ENCODE results near the gene GGNBP2. TPM values are rescaled to one million over a fixed set of nuclear protein-coding genes. Genes with fewer than 3 reads are reported as not detected.

GGNBP2 gene
- total RNA-seq, 2 experiments from 2014 or later = 64.7 to 67.1 TPM

- ChIA-PET POLR2A (no interaction called here), CTCF (interaction anchor here (2.5 kb wide), 1 partner anchor 9 kb away, joined by 8 read pairs; the partner anchor contains the start of gene MRM1)
Observed at GRCh38 chr17:36611345-36612072, 66.8 kb downstream of the GGNBP2 start.

GRCh38 chr17:36612323-36612722 is 67.6 kb downstream of the GGNBP2 start:
- ChIA-PET POLR2A (no interaction called here), CTCF (interaction anchor here (2.5 kb wide), 1 partner anchor 10 kb away, joined by 8 read pairs; the partner anchor contains the start of gene MRM1)

- ChIA-PET CTCF (interaction anchor here (2.5 kb wide), 1 partner anchor 11 kb away, joined by 8 read pairs; the partner anchor contains the start of gene MRM1), POLR2A (no interaction called here)
Observed at GRCh38 chr17:36613155-36613554, 68.4 kb downstream of the GGNBP2 start.

GRCh38 chr17:36614081-36614480 is 69.4 kb downstream of the GGNBP2 start:
- POLR2A ChIA-PET = no interaction called here

GRCh38 chr17:36614933-36615332 is 70.2 kb downstream of the GGNBP2 start:
- CTCF ChIA-PET = interaction anchor here (1.4 kb wide), 1 partner anchor 13 kb away, joined by 3 read pairs; the partner anchor contains the start of gene MRM1
- POLR2A ChIA-PET = no interaction called here

More at GRCh38 chr17:36614081-36614480, 69.4 kb downstream of the GGNBP2 start:
- CTCF ChIA-PET = interaction anchor here (1.2 to 1.4 kb wide), 2 partner anchors 12 kb away, joined by 3 to 5 read pairs; partner anchors contain the start of gene MRM1

- CTCF ChIA-PET = interaction anchor here (0.6 to 1.0 kb wide), 2 partner anchors 9 to 10 kb away, joined by 3 read pairs; no protein-coding TSS in a partner anchor
- POLR2A ChIA-PET = no interaction called here
Observed at GRCh38 chr17:36616061-36617029, 71.6 kb downstream of the GGNBP2 start.

GRCh38 chr17:36617773-36618172 is 73.1 kb downstream of the GGNBP2 start:
- ChIA-PET CTCF (interaction anchor here (0.7 kb wide), 1 partner anchor 363 kb away, joined by 3 read pairs; no protein-coding TSS in a partner anchor), POLR2A (no interaction called here)

GRCh38 chr17:36623281-36623680 is 78.6 kb downstream of the GGNBP2 start:
- ChIA-PET CTCF (no interaction called here), POLR2A (no interaction called here)

GRCh38 chr17:36625188-36625587 is 80.5 kb downstream of the GGNBP2 start:
- CTCF ChIA-PET = interaction anchor here (0.6 to 1.3 kb wide), 7 partner anchors 8 to 748 kb away, joined by 3 to 5 read pairs (median 3); partner anchors contain the start of gene MRM1
- POLR2A ChIA-PET = no interaction called here

- POLR2A ChIA-PET = no interaction called here
- CTCF ChIA-PET = interaction anchor here (1.0 to 1.5 kb wide), 2 partner anchors 8 to 24 kb away, joined by 3 to 8 read pairs; no protein-coding TSS in a partner anchor
Observed at GRCh38 chr17:36627101-36627500, 82.4 kb downstream of the GGNBP2 start.

- POLR2A ChIA-PET = no interaction called here
Observed at GRCh38 chr17:36628576-36628975, 83.9 kb downstream of the GGNBP2 start.

GRCh38 chr17:36629252-36629847 is 84.6 kb downstream of the GGNBP2 start:
- ChIA-PET POLR2A (no interaction called here), CTCF (interaction anchor here (0.5 to 1.9 kb wide), 11 partner anchors 9 to 668 kb away, joined by 3 to 10 read pairs (median 3); partner anchors contain the start of gene MRM1)

More at GRCh38 chr17:36628576-36628975, 83.9 kb downstream of the GGNBP2 start:
- CTCF ChIA-PET = interaction anchor here (0.5 to 1.9 kb wide), 11 partner anchors 8 to 752 kb away, joined by 3 to 10 read pairs (median 3); no protein-coding TSS in a partner anchor

GRCh38 chr17:36629970-36630502 is 85.3 kb downstream of the GGNBP2 start:
- POLR2A ChIA-PET = no interaction called here

GRCh38 chr17:36631022-36631421 is 86.3 kb downstream of the GGNBP2 start:
- ChIA-PET CTCF (interaction anchor here (0.9 to 1.8 kb wide), 2 partner anchors 10 to 125 kb away, joined by 3 to 7 read pairs; no protein-coding TSS in a partner anchor), POLR2A (interaction anchor here (1.1 kb wide), 1 partner anchor 218 kb away, joined by 6 read pairs; no protein-coding TSS in a partner anchor)

More at GRCh38 chr17:36629970-36630502, 85.3 kb downstream of the GGNBP2 start:
- CTCF ChIA-PET = interaction anchor here (0.6 to 1.9 kb wide), 6 partner anchors 28 to 417 kb away, joined by 3 to 10 read pairs (median 4); partner anchors contain the start of gene MRM1

- POLR2A ChIA-PET = no interaction called here
- CTCF ChIA-PET = interaction anchor here (0.6 to 1.6 kb wide), 2 partner anchors 43 to 345 kb away, joined by 3 to 4 read pairs; no protein-coding TSS in a partner anchor
Observed at GRCh38 chr17:36632916-36633771, 88.4 kb downstream of the GGNBP2 start.

Measured in activated CD8-positive, alpha-beta memory T cell treated with anti-CD3 and anti-CD28 coated beads for 36 hours (primary cell).